Epithelial cell of prostate (primary cell): ENCODE results near the gene RPP25L.
"Not testable (repeated sequence)": the region's sequence is repeated elsewhere in the genome, so short reads cannot be mapped to it uniquely, and the experiment has no call there.

Experiments
- DNase-seq: peaks from one replicate; pipeline ENCODE4 v3.0.0-alpha.2; 2011; ENCODE audit warnings: low read depth, low spot score
- H3K27ac ChIP-seq: fragments of 450-650 bp; 2 replicates; pipeline ENCODE4 v1.5.1; 2017; ENCODE audit warnings: mild to moderate bottlenecking

The RPP25L gene

GRCh38 chr9:34611811-34612787 lies at the start of gene RPP25L:
Gene RPP25L, minus strand, starts transcription at chr9:34612097. Its CDS starts 801 bp downstream, at chr9:34611296.
- no peak for DNase-seq
- H3K27ac ChIP-seq: peak within 1 kb of the TSS; percentile 85

GRCh38 chr9:34659592-34660253 lies 47.8 kb upstream of the RPP25L start:
- DNase-seq: no peak
- H3K27ac ChIP-seq: no peak overlapping the region

- no peak for DNase-seq
- H3K27ac ChIP-seq: no peak overlapping the region
These were observed 46.6 kb upstream of the RPP25L start for GRCh38 chr9:34658461-34658860.

- H3K27ac ChIP-seq: no peak overlapping the region
These were observed 45.1 kb upstream of the RPP25L start for GRCh38 chr9:34656992-34657391.

GRCh38 chr9:34655394-34655793 lies 43.5 kb upstream of the RPP25L start:
- DNase-seq: no peak
- no peak overlapping the region for H3K27ac ChIP-seq

More at GRCh38 chr9:34656992-34657391, 45.1 kb upstream of the RPP25L start:
- no peak for DNase-seq

- DNase-seq: no peak
- H3K27ac ChIP-seq: no peak overlapping the region
These were observed 42.6 kb upstream of the RPP25L start for GRCh38 chr9:34654323-34655051.

- H3K27ac ChIP-seq: no peak overlapping the region
- DNase-seq: no peak
These were observed 41.5 kb upstream of the RPP25L start for GRCh38 chr9:34653151-34654072.

GRCh38 chr9:34652602-34653000 lies 40.7 kb upstream of the RPP25L start:
- no peak for DNase-seq
- no peak overlapping the region for H3K27ac ChIP-seq

- peak within 1 kb of the TSS; percentile 55 for H3K27ac ChIP-seq
- DNase-seq: no peak
These were observed 40.1 kb upstream of the RPP25L start, which contains the start of gene IL11RA for GRCh38 chr9:34651876-34652601. Gene IL11RA, plus strand, starts transcription at chr9:34652185. Its CDS starts 3,033 bp downstream, at chr9:34655218.

- peak overlapping the region; percentile 55 for H3K27ac ChIP-seq
- DNase-seq: no peak
These were observed 39.4 kb upstream of the RPP25L start for GRCh38 chr9:34651321-34651720.

- DNase-seq: no peak
- H3K27ac ChIP-seq: no peak overlapping the region
These were observed 38.9 kb upstream of the RPP25L start for GRCh38 chr9:34650816-34651215.

GRCh38 chr9:34648673-34649072 lies 36.8 kb upstream of the RPP25L start:
- H3K27ac ChIP-seq: no peak overlapping the region
- no peak for DNase-seq

GRCh38 chr9:34647651-34648050 lies 35.8 kb upstream of the RPP25L start:
- no peak overlapping the region for H3K27ac ChIP-seq
- no peak for DNase-seq

GRCh38 chr9:34647084-34647403 lies 35.1 kb upstream of the RPP25L start:
- DNase-seq: no peak
- H3K27ac ChIP-seq: peak overlapping the region; percentile 47

- no peak for DNase-seq
- peak within 1 kb of the TSS; percentile 47 for H3K27ac ChIP-seq
These were observed 34.5 kb upstream of the RPP25L start, which contains the start of gene GALT for GRCh38 chr9:34646211-34647083. Gene GALT, plus strand, starts transcription at chr9:34646675. Its CDS starts 30 bp downstream, at chr9:34646705.

GRCh38 chr9:34644766-34645314 lies 32.9 kb upstream of the RPP25L start:
- no peak for DNase-seq
- H3K27ac ChIP-seq: no peak overlapping the region

GRCh38 chr9:34642679-34643078 lies 30.8 kb upstream of the RPP25L start:
- DNase-seq: no peak
- no peak overlapping the region for H3K27ac ChIP-seq

GRCh38 chr9:34639322-34639721 lies 27.4 kb upstream of the RPP25L start:
- not testable (repeated sequence) for H3K27ac ChIP-seq, DNase-seq
